ENCODE results near the gene OTUB1.
"Not testable (repeated sequence)": the region's sequence is repeated elsewhere in the genome, so short reads cannot be mapped to it uniquely, and the experiment has no call there.

The OTUB1 gene, protein sequence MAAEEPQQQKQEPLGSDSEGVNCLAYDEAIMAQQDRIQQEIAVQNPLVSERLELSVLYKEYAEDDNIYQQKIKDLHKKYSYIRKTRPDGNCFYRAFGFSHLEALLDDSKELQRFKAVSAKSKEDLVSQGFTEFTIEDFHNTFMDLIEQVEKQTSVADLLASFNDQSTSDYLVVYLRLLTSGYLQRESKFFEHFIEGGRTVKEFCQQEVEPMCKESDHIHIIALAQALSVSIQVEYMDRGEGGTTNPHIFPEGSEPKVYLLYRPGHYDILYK
- 66.8 reads per million, percentile 74 among the genes with 10 or more reads in this experiment for total RNA-seq

- DNase-seq, result peak; percentile 84
Observed at GRCh38 chr11:63986156-63986931, at the start of gene OTUB1. Gene OTUB1 (plus strand): TSS chr11:63986438. CDS start chr11:63986457, 19 bp downstream.

DNA sequence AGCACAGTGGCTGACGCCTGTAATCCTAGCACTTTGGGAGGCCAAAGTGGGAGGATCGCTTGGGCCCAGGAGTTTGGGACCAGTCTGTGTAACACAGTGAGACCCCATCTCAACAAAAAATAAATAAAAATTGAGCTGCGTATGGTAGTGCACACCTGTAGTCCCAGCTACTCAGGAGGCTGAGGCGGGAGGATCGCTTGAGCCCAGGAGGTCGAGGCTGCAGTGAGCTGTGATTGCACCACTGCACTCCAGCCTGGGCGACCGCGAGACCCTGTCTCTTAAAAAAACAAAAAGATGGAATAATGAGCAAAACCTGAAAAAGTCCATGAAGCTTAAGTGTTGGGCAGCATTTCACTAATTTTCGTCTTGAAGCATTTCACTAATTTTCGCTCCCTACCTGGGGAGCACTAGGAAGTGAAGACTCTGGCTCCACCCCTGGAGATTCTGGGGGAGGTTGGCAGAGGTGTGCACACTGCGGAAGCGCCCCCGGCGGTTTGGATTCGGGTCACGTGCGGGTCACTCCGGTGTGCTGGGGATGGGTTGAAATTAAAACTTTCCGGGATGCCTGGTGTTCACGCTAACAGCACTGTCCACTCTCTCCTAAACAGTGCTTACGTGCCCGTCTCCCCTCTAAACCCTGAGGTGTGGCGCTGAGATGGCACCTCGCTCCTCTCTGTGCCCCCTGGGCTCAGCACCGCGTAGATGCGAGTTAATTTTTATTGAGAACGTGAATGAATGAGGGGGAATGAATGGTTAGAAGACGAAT, 48.3 kb upstream of the OTUB1 start:
- DNase-seq, result no peak

DNA sequence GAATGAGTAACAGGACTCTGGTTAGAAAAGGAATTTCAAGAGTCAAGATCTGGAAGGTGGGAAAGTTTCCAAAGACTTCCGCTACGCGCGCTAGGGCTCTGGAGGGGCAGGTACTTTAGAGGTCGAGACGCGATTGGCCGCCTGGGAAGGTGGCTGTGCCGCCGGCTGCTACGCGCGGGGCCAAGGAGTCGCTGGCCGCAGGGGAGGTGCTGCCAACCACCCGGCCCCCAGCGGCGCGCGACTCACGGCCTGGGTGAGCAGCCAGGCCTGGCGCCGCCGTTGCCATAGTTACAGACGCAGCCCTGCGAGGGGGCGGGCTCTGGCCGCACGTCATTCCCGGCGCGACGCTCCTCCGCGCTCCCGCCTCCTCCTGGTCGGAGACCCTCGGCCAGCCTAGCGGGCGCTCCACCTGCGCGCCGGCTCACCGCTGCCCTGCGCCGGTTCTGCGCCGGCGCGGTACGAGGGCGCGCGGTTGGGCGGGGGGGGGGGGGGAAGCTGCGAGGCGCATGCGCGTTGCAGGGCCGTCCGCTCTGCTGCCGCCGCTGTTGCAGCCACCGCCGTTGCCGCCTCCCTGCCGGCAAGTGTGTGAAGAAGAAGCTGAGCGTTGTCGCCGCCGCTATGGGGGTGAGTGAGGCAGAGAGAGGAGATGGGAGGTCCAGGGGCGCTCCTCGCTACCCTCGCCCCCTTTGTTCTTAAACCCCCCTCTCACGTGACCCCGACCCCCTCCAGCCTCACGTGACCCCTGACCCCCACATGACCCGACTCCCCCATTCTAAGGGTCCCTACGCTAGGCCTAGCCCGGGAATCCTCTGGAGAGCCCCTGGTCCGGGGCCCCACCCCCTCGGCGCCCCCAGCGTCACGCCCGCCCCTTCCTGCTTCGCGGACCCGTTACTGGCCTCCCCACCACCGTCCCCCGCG, 47.5 kb upstream of the OTUB1 start, which contains the start of gene NAA40:
TSS of gene NAA40 (plus strand) at position 524 of the 918 bp plus-strand sequence. CDS start at position 619, 95 bp downstream.
- peak; percentile 92 for DNase-seq

- DNase-seq, result no peak
Observed at GRCh38 chr11:63939397-63939891, 46.8 kb upstream of the OTUB1 start.

GRCh38 chr11:63940786-63941185, 45.5 kb upstream of the OTUB1 start:
- no peak for DNase-seq

DNA sequence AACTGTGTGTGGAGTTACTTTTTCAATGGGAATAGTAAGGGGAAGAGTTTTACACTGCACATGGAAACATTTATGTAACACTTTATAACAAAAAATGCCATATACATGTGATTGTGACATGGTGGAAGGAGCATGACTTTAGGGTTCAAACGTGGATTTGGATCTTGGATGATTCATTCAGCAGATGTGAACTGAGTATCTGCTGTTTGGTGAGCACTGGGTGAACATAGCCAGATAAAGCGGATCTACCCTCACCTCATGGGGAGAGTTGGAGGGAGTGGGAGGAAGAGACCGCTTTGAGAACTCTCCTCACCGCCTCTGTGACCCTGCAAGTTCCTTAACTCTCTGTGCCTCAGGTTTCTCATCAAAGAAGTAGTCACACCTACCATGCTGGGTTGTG, 44.3 kb upstream of the OTUB1 start:
- no peak for DNase-seq

- no peak for DNase-seq
Observed at GRCh38 chr11:63942803-63943202, 43.4 kb upstream of the OTUB1 start.

DNA sequence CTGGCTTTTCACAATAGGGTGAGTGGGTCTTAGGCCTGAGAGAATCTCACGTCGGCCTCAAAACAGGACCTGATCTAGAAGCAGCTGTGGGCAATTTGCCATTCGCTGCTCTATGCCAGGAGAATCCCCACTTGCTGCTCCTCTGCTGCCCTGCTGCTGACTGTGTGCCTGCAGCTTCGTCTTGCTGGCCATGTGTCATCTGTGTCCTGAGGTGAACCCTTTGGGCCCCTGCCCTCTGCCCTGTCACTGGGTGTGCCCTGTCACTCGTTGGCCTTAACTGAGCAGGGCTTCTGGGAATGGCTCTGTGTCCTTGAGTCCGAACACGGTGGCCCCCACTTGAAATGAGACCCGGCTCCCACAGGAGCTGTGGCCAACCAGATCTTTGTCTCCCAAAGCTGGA, 41.3 kb upstream of the OTUB1 start:
- DNase-seq, result no peak

DNA sequence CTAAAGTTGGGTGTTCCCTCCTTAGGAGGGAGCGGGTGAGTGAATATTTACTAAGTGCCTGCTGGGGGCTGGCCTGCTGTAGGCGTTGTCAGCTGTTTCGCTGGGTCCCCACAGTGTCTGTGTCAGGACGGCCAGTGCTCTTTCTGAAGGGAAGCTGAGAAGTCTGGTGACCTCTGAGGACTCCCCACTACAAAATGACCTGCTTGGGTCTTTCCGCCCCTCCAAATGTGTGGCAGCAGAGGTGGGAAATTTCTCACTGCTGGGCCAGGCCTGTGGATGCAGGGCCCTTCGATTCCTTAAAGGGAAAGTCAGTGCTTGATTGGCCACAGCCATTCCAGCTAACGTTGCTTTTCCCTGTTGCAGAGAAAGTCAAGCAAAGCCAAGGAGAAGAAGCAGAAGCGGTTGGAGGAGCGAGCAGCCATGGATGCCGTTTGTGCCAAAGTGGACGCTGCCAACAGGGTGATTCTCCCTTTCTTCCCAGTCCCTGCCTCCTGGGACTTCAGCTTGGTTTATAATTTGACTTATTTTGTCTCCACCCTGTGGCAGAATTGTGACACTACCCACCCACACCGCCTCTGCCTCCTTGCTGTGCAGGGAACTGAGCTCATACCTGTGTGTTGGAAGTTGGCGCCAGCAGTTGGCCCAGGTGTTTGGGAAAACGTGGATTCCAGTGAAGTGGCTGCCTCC, 40.6 kb upstream of the OTUB1 start:
- peak; percentile 37 for DNase-seq

DNA sequence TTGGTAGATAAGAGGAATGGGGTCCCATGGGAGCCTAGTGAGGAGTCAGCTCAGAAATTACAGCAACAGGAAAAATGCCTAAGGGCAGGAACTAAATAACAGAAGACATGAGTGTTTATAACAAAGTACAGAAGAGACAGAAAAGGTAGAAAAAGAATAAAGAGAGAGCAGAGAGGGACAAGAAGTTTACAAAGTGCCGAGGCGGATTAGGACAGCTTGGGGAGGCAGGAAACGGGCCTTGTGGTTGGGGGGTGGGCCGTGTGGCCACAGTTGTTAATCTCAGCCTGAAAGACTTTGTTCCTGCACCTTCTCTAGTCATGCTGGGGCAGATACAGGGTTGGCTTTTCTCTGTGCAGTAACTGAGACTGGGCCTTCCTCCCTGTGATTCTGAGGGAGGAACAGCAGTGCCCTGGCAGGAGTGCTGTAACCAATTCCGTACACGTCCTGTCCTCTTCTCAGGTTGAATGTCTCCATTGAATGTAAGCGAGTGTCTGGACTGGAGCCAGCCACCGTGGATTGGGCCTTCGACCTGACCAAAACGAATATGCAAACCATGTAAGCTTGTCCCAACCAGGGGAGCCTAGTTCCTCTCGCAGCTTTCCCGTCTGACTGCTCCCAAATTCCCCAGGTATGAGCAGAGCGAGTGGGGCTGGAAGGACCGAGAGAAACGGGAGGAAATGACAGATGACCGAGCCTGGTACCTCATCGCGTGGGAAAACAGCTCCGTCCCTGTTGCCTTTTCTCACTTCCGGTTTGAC, 34.3 kb upstream of the OTUB1 start:
- DNase-seq, result no peak

GRCh38 chr11:63952570-63952969, 33.7 kb upstream of the OTUB1 start:
- DNase-seq, result no peak

DNA sequence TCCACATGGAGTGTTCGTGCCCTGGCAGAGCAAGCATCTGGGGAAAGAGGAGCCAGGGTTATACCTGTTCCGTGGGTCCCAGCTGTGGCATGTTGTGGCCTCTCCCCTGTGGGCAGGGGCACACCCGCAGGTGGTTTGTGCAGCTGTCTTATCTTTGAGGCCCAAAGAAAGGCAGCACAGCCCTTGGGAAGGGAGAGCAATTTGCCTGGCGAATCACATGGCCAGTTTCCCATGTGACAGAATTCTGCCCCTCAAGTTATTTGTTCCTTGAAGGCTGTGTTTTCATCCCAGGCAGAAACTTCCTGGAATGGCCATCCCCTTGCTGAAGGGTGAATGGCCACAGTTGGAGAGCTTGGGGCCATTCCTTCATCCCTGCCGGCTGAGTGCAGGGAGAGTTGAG, 28.2 kb upstream of the OTUB1 start:
- no peak for DNase-seq

- DNase-seq, result no peak
Observed at GRCh38 chr11:63961608-63962412, 24.4 kb upstream of the OTUB1 start.

DNA sequence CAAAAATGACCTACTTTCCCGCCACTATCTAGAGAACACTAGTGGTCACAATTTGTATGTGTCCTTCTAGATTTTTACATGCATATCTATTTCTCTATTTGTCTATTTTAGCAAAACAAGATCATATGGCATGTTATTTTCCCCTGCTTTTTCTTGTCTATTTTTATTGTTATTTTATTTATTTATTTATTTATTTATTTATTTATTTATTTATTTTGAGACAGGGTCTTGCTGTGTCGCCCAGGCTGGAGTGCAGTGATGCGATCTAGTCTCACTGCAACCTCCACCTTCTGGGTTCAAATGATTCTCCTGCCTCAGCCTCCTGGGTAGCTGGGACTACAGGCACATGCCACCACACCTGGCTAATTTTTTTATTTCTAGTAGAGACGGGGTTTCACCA, 22.3 kb upstream of the OTUB1 start:
- DNase-seq, result not testable (repeated sequence)

GRCh38 chr11:63966444-63966843, 19.8 kb upstream of the OTUB1 start:
- DNase-seq, result no peak

- no peak for DNase-seq
Observed at GRCh38 chr11:63969461-63969860, 16.8 kb upstream of the OTUB1 start.

DNA sequence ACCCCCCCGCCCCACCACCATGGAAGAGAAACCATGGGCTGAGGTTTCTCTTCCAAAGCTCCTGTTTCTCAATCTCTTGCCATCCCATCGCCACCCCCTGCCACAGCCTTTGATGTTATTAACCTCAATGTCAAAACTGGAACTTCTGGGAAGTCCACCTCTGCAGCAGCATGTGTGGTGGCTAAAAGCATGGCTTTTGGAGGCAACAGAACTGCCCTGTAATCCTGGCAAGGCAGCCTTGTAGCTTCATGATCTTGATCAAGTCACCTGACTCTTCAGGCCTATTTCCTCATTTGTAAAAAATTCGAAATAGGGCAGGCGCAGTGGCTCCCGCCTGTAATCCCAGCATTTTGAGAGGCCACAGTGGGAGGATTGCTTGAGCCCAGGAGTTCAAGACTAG, 15.3 kb upstream of the OTUB1 start:
- DNase-seq, result no peak

DNA sequence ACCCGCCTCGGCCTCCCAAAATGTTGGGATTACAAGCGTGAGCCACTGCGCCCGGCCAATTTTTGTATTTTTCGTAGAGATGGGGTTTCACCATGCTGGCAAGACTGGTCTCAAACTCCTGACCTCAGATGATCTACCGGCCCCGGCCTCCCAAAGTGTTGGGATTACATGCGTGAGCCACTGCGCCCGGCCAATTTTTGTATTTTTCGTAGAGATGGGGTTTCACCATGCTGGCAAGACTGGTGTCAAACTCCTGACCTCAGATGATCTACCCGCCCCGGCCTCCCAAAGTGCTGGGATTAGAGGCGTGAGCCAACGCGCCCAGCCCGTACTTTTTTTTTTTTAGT, 12.4 kb upstream of the OTUB1 start:
- DNase-seq, result not testable (repeated sequence)

- peak; percentile 95 for DNase-seq
Observed at GRCh38 chr11:63974259-63975143, 11.7 kb upstream of the OTUB1 start, which contains the start of gene COX8A. Gene COX8A (plus strand): TSS chr11:63974620. CDS start chr11:63974681, 61 bp downstream.
